ENCODE data around the gene ADGRE2.

The ADGRE2 gene

DNA sequence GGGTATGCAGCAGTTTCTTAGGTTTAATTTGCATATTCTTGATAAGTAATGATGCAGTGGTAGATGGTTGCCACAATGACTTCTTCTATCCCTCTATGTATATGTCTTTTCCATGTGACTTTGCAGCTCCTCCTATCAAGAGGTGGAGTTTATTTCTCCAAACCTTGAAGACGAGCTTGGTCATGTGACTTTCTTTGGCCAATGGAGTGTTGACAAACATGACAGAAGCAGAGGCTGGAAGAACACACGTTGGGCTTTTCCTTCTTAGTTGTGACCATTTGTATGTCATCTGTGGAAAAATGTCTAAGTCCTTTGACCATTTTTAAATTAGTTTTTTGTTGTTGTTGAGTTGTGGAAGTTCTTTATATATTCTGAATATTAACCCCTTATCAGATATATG lies 56.2 kb downstream of the ADGRE2 start:
- DNase-seq (ENCODE audit: extremely low read depth, low read depth): no peak
- TF ChIP-seq, protein P1, sequence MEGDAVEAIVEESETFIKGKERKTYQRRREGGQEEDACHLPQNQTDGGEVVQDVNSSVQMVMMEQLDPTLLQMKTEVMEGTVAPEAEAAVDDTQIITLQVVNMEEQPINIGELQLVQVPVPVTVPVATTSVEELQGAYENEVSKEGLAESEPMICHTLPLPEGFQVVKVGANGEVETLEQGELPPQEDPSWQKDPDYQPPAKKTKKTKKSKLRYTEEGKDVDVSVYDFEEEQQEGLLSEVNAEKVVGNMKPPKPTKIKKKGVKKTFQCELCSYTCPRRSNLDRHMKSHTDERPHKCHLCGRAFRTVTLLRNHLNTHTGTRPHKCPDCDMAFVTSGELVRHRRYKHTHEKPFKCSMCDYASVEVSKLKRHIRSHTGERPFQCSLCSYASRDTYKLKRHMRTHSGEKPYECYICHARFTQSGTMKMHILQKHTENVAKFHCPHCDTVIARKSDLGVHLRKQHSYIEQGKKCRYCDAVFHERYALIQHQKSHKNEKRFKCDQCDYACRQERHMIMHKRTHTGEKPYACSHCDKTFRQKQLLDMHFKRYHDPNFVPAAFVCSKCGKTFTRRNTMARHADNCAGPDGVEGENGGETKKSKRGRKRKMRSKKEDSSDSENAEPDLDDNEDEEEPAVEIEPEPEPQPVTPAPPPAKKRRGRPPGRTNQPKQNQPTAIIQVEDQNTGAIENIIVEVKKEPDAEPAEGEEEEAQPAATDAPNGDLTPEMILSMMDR (IDR thresholded peaks at IDR 0.05; ENCODE audit: low read depth, low read length, missing control alignments): no peak
- no peak overlapping the region for H3K4me3 ChIP-seq (replicated peaks; ENCODE audit: low read depth, low read length)

DNA sequence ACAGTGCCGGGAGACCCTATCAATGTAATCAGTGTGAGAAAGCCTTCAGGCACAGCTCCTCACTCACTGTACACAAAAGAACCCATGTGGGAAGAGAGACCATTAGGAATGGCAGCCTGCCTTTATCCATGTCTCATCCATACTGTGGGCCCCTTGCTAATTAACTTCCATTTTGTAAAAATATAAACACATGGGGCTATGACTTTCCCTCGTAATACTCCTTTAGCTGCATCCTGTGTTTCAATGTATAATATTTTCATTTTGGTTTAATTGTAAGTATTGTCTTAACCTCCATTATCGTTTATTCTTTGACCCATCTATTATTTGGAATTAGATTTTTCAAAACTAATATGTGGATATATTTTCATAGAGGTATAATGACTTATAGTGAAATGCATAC lies 59.2 kb downstream of the ADGRE2 start:
- no peak overlapping the region for H3K4me3 ChIP-seq (replicated peaks; ENCODE audit: low read depth, low read length)
- no peak for DNase-seq (ENCODE audit: extremely low read depth, low read depth)
- TF ChIP-seq, protein P1 (IDR thresholded peaks at IDR 0.05; ENCODE audit: low read depth, low read length, missing control alignments): no peak

DNA sequence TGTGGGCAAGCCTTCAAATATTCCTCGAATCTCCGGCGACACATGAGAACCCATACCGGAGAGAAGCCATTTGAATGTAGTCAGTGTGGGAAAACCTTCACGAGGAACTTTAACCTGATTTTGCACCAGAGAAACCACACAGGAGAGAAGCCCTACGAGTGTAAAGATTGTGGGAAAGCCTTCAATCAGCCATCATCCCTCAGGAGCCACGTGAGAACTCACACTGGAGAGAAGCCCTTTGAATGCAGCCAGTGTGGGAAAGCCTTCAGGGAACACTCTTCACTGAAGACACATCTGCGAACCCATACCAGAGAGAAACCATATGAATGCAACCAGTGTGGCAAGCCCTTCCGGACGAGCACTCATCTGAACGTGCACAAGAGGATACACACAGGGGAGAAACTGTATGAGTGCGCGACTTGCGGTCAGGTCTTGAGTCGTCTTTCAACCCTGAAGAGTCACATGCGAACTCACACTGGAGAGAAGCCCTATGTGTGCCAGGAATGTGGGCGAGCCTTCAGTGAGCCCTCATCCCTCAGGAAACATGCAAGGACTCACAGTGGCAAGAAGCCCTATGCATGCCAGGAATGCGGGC lies 59.7 kb downstream of the ADGRE2 start:
- H3K4me3 ChIP-seq (replicated peaks; ENCODE audit: low read depth, low read length): no peak overlapping the region
- DNase-seq (ENCODE audit: extremely low read depth, low read depth): no peak
- TF ChIP-seq, protein P1 (IDR thresholded peaks at IDR 0.05; ENCODE audit: low read depth, low read length, missing control alignments): no peak

DNA sequence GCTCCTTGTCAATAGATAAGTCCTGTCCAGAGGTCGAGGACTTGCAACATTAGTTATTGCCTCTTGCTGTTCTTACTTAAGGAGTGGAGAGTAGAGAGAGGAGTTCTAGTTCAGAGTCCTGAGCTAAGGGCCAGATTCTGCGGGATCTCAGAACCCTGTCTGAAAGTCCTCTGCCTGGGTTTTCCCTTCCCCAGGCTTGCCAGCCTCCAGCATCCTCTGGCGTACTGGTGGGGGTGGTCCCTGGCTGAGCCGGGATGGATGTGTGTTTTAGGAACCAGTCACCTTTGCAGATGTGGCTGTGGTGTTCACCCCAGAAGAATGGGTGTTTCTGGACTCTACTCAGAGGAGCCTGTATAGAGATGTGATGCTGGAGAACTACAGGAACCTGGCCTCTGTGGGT lies 62.5 kb downstream of the ADGRE2 start:
- no peak overlapping the region for H3K4me3 ChIP-seq (replicated peaks; ENCODE audit: low read depth, low read length)
- TF ChIP-seq, protein P1 (IDR thresholded peaks at IDR 0.05; ENCODE audit: low read depth, low read length, missing control alignments): no peak
- DNase-seq (ENCODE audit: extremely low read depth, low read depth): no peak

DNA sequence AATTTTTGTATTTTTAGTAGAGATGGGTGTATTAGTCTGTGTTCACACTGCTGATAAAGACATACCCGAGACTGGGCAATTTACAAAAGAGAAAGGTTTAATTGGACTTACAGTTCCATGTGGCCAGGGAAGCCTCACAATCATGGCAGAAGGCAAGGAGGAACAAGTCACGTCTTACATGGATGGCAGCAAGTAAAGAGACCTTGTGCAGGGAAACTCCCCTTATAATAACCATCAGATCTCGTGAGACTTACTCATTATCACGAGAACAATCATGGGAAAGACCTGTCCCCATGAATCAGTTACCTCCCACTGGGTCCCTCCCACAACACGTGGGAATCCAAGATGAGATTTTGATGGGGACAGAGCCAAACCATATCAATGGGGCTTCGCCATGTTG lies 73.9 kb downstream of the ADGRE2 start:
- TF ChIP-seq, protein P1 (IDR thresholded peaks at IDR 0.05; ENCODE audit: low read depth, low read length, missing control alignments): no peak
- H3K4me3 ChIP-seq (replicated peaks; ENCODE audit: low read depth, low read length): no peak overlapping the region
- DNase-seq (ENCODE audit: extremely low read depth, low read depth): no peak

DNA sequence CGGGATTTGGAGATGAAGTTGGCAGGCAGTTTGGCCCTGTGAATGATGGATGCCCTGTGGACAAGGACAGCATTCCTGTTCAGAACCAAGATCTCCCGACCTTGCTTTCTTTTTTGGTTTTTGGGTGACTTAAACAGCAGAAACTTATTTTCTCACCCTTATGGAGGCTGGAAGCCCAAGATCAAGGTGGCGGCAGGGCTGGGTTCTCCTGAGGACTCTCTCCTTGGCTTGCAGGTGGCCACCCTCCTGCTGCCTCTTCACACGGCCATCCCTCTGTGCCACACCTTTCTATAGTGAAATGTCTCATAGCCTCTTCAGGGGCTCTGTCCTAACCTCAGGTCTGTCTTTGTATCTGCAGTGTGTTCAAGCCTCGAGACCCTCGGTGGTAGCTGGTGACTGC lies 74.5 kb downstream of the ADGRE2 start:
- TF ChIP-seq, protein P1 (IDR thresholded peaks at IDR 0.05; ENCODE audit: low read depth, low read length, missing control alignments): no peak
- no peak overlapping the region for H3K4me3 ChIP-seq (replicated peaks; ENCODE audit: low read depth, low read length)
- no peak for DNase-seq (ENCODE audit: extremely low read depth, low read depth)
